Heart right ventricle (tissue), 16 donors: ENCODE measurements around the gene SOD1. TPM values are rescaled to one million over a fixed set of nuclear protein-coding genes. Genes with fewer than 3 reads are reported as not detected.

ENCODE experiments used
- ATAC-seq, 8 donors: fragments of 200-7000 bp; cut with Tn5 transposase; one replicate each; pipeline ENCODE4 v1.9.1; 2020; ENCODE audit warnings: mild to moderate bottlenecking in 8 of 8, moderate library complexity in 8 of 8, moderate number of reproducible peaks in 1 of 8
- DNase-seq, 2 donors: peaks; one replicate each; pipeline ENCODE4 v3.0.0-alpha.2; 2020
- H3K27ac ChIP-seq, 10 donors: fragments of 200-600 bp; sonication (generic) in 2 of 10; one replicate each; pipeline versions ENCODE4 v1.5.0 to v1.8.0; 2020 to 2022; ENCODE audit warnings: mild to moderate bottlenecking in 3 of 10
- H3K27me3 ChIP-seq, 7 donors: fragments of 200-600 bp; one replicate each; pipeline ENCODE4 v1.8.0; 2021 to 2022; ENCODE audit warnings: mild to moderate bottlenecking in 2 of 7
- H3K36me3 ChIP-seq, 9 donors: fragments of 200-600 bp; sonication (generic) in 1 of 9; one replicate each; pipeline versions ENCODE4 v1.5.0 to v1.8.0; 2020 to 2022; ENCODE audit warnings: mild to moderate bottlenecking in 2 of 9
- H3K4me1 ChIP-seq, 9 donors: fragments of 200-600 bp; sonication (generic) in 1 of 9; one replicate each; pipeline versions ENCODE4 v1.5.0 to v1.8.0; 2020 to 2022; ENCODE audit warnings: mild to moderate bottlenecking in 4 of 9
- H3K4me3 ChIP-seq, 10 donors: fragments of 200-600 bp; sonication (generic) in 2 of 10; one replicate each; pipeline versions ENCODE4 v1.5.0 to v1.8.0; 2020 to 2022; ENCODE audit warnings: mild to moderate bottlenecking in 7 of 10, moderate library complexity in 2 of 10
- H3K9me3 ChIP-seq, 11 donors: fragments of 200-600 bp in 10 of 11; sonication (generic) in 2 of 11; one replicate each; pipeline versions ENCODE4 v1.5.0 to v1.8.0; 2013 to 2022; ENCODE audit warnings: mild to moderate bottlenecking in 2 of 11, control low read depth in 1 of 11, moderate library complexity in 1 of 11
- WGBS, 2 donors: extraction: QIAGEN DNeasy Blood & Tissue Kit; methylation state at CpG; one replicate each; pipeline ENCODE4 v1.1.7; 2013; ENCODE audit warnings: inconsistent platforms in 1 of 2; 5-methylcytosine and 5-hydroxymethylcytosine counted together
- intact Hi-C, 10 donors: fragments of 100-400 bp; cut with DNase I; formaldehyde crosslinking; loops; one replicate each; pipeline versions ENCODE4 v1.11.1 to v1.14.2; 2022
- polyA plus RNA-seq, 2 donors: library from polyadenylated mRNA; stranded (reverse); fragments of 200-250 nt; gene quantifications; one replicate each; pipeline ENCODE4 v1.2.3, GENCODE V29; 2013
- total RNA-seq, 10 donors: library from RNA; stranded (reverse); fragmentation: NEBNext Ultra II Directional in 3 of 10; extraction: Animal tissue kit (Norgen Biotek cat#: 25700) in 3 of 10; gene quantifications; one replicate each; pipeline versions ENCODE4 v1.2.1 to v1.2.4, GENCODE V29; 2021 to 2023
- TF ChIP-seq, protein P1 (sequence below), 9 donors: fragments of 200-600 bp; sonication (generic) in 2 of 9; IDR thresholded peaks; one replicate each; pipeline versions ENCODE4 v1.5.0 to v1.8.0; 2021 to 2022; ENCODE audit warnings: antibody characterized with exemption in 9 of 9, mild to moderate bottlenecking in 5 of 9, moderate library complexity in 1 of 9
- donor health status: Arrhythmogenic right ventricular cardiomyopathy.
- donor health status: ischemic (EF 13 %, LVEDD 7.1; RV severe dilation, severe dysfunction).
- donor health status: healthy with polysubstance abuse.
- donor health status: DM: no; HTN: yes; CAD: no.
- donor health status: DM: no; HTN: no; CAD: no.
- donor health status: ischemic (EF 25% LVEDD 6.9; RV normal size, moderate dysfunction).
- donor health status: ischemic (EF 25% LVEDD 5.7; RV mildly dilated, moderate dysfunction).
- donor health status: healthy.
- donor health status: DM: yes; HTN: yes; CAD: no.
- donor health status: Ischemic cardiomyopathy.
- donor health status: ischemic (EF 35%, LVEDD 5.7; RV mildly dilated, moderate dysfunction).
- donor health status: nonischemic (EF 11% LVEDD 7.7; RV severe dilation, severe dysfunction).
- donor health status: DM: yes; HTN: yes; CAD: no.
- donor health status: PGD.
- donor health status: ischemic (EF 29% LVEDD 5.4; RV normal size, mild dysfunction).
- donor health status: nonischemic (EF 23%, LVEDD 6.1; RV moderate dilation, normal function).

SOD1 gene
- total and polyA plus RNA-seq, 12 donors, result 358 to 456 (median 420) TPM

DNA sequence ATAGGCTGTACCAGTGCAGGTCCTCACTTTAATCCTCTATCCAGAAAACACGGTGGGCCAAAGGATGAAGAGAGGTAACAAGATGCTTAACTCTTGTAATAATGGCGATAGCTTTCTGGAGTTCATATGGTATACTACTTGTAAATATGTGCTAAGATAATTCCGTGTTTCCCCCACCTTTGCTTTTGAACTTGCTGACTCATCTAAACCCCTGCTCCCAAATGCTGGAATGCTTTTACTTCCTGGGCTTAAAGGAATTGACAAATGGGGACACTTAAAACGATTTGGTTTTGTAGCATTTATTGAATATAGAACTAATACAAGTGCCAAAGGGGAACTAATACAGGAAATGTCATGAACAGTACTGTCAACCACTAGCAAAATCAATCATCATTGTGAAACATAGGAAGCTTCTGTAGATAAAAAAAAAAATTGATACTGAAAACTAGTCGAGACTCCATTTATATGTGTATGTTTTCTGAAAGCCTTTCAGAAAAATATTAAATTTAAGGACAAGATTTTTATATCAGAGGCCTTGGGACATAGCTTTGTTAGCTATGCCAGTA lies 7.0 kb downstream of the SOD1 start:
- Histone ChIP-seq H3K4me1 (peaks cover 3 to 38% (median 31%) of the 10 kb centered on the region in 9 donors), H3K9me3 (no peaks in the 10 kb centered on the region), H3K27ac (no peak overlapping the region), H3K36me3 (peaks cover 0 to 89% (median 35%) of the 10 kb centered on the region in 9 donors), H3K27me3 (no peaks in the 10 kb centered on the region), H3K4me3 (no peak overlapping the region)
- DNase-seq (no peak), ATAC-seq (no peak)
- TF ChIP-seq, protein P1, sequence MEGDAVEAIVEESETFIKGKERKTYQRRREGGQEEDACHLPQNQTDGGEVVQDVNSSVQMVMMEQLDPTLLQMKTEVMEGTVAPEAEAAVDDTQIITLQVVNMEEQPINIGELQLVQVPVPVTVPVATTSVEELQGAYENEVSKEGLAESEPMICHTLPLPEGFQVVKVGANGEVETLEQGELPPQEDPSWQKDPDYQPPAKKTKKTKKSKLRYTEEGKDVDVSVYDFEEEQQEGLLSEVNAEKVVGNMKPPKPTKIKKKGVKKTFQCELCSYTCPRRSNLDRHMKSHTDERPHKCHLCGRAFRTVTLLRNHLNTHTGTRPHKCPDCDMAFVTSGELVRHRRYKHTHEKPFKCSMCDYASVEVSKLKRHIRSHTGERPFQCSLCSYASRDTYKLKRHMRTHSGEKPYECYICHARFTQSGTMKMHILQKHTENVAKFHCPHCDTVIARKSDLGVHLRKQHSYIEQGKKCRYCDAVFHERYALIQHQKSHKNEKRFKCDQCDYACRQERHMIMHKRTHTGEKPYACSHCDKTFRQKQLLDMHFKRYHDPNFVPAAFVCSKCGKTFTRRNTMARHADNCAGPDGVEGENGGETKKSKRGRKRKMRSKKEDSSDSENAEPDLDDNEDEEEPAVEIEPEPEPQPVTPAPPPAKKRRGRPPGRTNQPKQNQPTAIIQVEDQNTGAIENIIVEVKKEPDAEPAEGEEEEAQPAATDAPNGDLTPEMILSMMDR (IDR thresholded peaks at IDR 0.05), result no peak
- intact Hi-C loops, result loop anchor here in 1 of 10 donors (5.0 kb wide), 1 partner anchor 66 kb away; the partner anchor contains the start of gene SCAF4
- 81 to 86% methylated on average over 5 of the region's 5 CpGs for WGBS, 2 donors

DNA sequence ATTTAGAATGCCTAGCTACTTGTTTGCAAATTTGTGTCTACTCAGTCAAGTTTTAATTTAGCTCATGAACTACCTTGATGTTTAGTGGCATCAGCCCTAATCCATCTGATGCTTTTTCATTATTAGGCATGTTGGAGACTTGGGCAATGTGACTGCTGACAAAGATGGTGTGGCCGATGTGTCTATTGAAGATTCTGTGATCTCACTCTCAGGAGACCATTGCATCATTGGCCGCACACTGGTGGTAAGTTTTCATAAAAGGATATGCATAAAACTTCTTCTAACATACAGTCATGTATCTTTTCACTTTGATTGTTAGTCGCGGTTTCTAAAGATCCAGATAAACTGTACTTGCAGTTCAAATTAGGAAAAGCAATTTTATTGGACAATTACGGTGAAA lies 7.6 kb downstream of the SOD1 start:
- Histone ChIP-seq H3K27ac (no peak overlapping the region), H3K36me3 (peaks cover 0 to 90% (median 40%) of the 10 kb centered on the region in 9 donors), H3K9me3 (no peaks in the 10 kb centered on the region), H3K27me3 (no peaks in the 10 kb centered on the region), H3K4me3 (no peak overlapping the region), H3K4me1 (peaks cover 0 to 32% (median 25%) of the 10 kb centered on the region in 9 donors)
- intact Hi-C loops, result loop anchor here in 1 of 10 donors (5.0 kb wide), 1 partner anchor 65 kb away; the partner anchor contains the start of gene SCAF4
- 90 to 92% methylated on average over 5 of the region's 5 CpGs for WGBS, 2 donors
- TF ChIP-seq, protein P1 (IDR thresholded peaks at IDR 0.05), result no peak
- ATAC-seq (no peak), DNase-seq (no peak)

DNA sequence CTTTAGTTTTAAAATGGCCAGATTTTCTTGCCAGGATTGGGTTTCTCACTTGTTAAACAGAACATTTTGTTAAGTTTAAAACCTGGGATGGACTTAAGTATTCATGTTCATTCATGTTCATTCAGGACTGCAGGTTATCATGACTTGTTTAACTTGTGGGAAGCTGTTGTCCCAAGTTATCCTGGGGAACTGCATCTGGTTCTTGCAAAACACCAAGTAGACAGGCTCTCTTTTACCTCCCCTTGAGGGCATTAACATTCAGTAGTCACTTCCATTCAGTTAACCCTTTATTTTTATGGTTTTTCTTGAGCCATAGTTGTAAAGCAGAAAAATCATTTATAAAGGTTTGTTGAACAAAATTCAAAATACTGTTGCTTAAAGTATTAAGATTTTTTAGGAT lies 8.1 kb downstream of the SOD1 start:
- peaks cover 0 to 29% (median 20%) of the 10 kb centered on the region in 9 donors for H3K4me1 ChIP-seq
- no peak overlapping the region for H3K4me3 ChIP-seq
- TF ChIP-seq, protein P1 (IDR thresholded peaks at IDR 0.05), result no peak
- no peak overlapping the region for H3K27ac ChIP-seq
- intact Hi-C loops, result loop anchor here in 1 of 10 donors (5.0 kb wide), 1 partner anchor 65 kb away; the partner anchor contains the start of gene SCAF4
- DNase-seq (no peak), ATAC-seq (no peak)
- no peaks in the 10 kb centered on the region for H3K9me3 ChIP-seq
- no peaks in the 10 kb centered on the region for H3K27me3 ChIP-seq
- peaks cover 0 to 91% (median 40%) of the 10 kb centered on the region in 9 donors for H3K36me3 ChIP-seq

DNA sequence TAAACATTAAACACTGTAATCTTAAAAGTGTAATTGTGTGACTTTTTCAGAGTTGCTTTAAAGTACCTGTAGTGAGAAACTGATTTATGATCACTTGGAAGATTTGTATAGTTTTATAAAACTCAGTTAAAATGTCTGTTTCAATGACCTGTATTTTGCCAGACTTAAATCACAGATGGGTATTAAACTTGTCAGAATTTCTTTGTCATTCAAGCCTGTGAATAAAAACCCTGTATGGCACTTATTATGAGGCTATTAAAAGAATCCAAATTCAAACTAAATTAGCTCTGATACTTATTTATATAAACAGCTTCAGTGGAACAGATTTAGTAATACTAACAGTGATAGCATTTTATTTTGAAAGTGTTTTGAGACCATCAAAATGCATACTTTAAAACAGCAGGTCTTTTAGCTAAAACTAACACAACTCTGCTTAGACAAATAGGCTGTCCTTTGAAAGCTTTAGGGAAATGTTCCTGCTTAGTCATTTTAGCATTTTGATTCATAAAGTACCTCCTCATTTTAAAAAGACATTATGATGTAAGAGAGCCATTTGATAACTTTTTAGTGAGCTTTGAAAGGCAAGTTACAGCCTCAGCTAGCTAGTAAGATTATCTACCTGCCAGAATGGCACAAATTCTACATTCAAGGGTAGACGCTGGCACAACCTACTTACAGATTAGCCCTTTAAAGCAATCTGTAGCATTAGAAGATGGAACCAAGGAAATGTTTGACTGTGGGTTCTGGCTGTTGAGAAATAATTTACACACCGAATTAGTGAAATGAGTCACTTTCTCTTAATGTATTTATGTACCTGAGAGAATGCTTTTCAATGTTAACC lies 9.4 kb downstream of the SOD1 start:
- intact Hi-C loops, result loop anchor here in 1 of 10 donors (5.0 kb wide), 1 partner anchor 63 kb away; the partner anchor contains the start of gene SCAF4
- ATAC-seq, result no peak
- Histone ChIP-seq H3K9me3 (no peaks in the 10 kb centered on the region), H3K27me3 (no peaks in the 10 kb centered on the region), H3K4me3 (no peak overlapping the region), H3K4me1 (peaks cover 0 to 29% (median 11%) of the 10 kb centered on the region in 9 donors), H3K27ac (no peak overlapping the region), H3K36me3 (peaks cover 0 to 88% (median 39%) of the 10 kb centered on the region in 9 donors)
- TF ChIP-seq, protein P1 (IDR thresholded peaks at IDR 0.05), result no peak
- WGBS, 2 donors, result 84 to 89% methylated on average over 2 of the region's 2 CpGs
- no peak for DNase-seq
